Nephron (organoid): ENCODE results near the gene KLHL24.
"Not testable (repeated sequence)": the region's sequence is repeated elsewhere in the genome, so short reads cannot be mapped to it uniquely, and the experiment has no call there.

Experiments used
- H3K27ac Mint-ChIP-seq, 3 experiments: 2 replicates each; pipeline ENCODE4 v1.8.0; 2020; ENCODE audit warnings: mixed read lengths in 3 of 3, mild to moderate bottlenecking in 2 of 3, moderate library complexity in 1 of 3
- H3K27me3 Mint-ChIP-seq: 2 replicates; pipeline ENCODE4 v1.8.0; 2021; ENCODE audit warnings: low read depth, mild to moderate bottlenecking, moderate library complexity, mixed read lengths
- H3K36me3 Mint-ChIP-seq: 2 replicates; pipeline ENCODE4 v1.8.0; 2020; ENCODE audit warnings: low read depth, mixed read lengths
- H3K4me1 Mint-ChIP-seq: 2 replicates; pipeline ENCODE4 v1.8.0; 2020; ENCODE audit warnings: mixed read lengths
- H3K4me3 Mint-ChIP-seq, 3 experiments: 2 replicates each; pipeline ENCODE4 v1.8.0; 2020; ENCODE audit warnings: mild to moderate bottlenecking in 3 of 3, mixed read lengths in 3 of 3, moderate library complexity in 2 of 3
- H3K9me3 Mint-ChIP-seq: 2 replicates; pipeline ENCODE4 v1.8.0; 2020; ENCODE audit warnings: mixed read lengths
- TF ChIP-seq, protein P1 (sequence below), 3 experiments: fragments of 200-600 bp; sonication (generic); IDR thresholded peaks; one replicate each; pipeline ENCODE4 v1.5.0; 2021; ENCODE audit warnings: antibody characterized with exemption in 3 of 3; ENCODE audit not compliant: unreplicated experiment in 3 of 3

KLHL24 gene

DNA sequence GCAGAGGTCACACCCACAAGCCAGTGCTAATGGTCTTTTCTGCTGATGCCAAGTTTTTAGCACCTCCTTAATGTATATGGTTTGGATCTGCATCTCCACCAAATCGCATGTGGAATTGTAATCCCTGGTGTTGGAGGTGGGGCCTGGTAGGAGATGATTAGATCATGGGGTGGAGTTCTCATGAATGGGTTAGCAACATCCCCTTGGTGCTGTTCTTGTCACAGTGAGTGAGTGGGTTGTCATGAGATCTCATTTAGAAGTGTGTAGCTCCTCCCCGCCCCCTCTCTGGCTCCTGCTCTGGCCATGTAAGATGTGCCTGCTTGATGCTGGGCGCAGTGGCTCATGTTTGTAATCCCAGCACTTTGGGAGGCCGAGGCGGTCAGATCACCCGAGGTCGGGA, 42.6 kb upstream of the KLHL24 start:
- H3K4me1 Mint-ChIP-seq: no peaks in the 10 kb centered on the region
- no peak overlapping the region for H3K27ac Mint-ChIP-seq
- H3K36me3 Mint-ChIP-seq: no peaks in the 10 kb centered on the region
- TF ChIP-seq, protein P1, sequence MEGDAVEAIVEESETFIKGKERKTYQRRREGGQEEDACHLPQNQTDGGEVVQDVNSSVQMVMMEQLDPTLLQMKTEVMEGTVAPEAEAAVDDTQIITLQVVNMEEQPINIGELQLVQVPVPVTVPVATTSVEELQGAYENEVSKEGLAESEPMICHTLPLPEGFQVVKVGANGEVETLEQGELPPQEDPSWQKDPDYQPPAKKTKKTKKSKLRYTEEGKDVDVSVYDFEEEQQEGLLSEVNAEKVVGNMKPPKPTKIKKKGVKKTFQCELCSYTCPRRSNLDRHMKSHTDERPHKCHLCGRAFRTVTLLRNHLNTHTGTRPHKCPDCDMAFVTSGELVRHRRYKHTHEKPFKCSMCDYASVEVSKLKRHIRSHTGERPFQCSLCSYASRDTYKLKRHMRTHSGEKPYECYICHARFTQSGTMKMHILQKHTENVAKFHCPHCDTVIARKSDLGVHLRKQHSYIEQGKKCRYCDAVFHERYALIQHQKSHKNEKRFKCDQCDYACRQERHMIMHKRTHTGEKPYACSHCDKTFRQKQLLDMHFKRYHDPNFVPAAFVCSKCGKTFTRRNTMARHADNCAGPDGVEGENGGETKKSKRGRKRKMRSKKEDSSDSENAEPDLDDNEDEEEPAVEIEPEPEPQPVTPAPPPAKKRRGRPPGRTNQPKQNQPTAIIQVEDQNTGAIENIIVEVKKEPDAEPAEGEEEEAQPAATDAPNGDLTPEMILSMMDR (IDR thresholded peaks at IDR 0.05; ENCODE audit: unreplicated experiment in 3 of 3): no peak
- H3K4me3 Mint-ChIP-seq: no peak overlapping the region
- H3K9me3 Mint-ChIP-seq: peaks cover 19% of the 10 kb centered on the region
- no peaks in the 10 kb centered on the region for H3K27me3 Mint-ChIP-seq

DNA sequence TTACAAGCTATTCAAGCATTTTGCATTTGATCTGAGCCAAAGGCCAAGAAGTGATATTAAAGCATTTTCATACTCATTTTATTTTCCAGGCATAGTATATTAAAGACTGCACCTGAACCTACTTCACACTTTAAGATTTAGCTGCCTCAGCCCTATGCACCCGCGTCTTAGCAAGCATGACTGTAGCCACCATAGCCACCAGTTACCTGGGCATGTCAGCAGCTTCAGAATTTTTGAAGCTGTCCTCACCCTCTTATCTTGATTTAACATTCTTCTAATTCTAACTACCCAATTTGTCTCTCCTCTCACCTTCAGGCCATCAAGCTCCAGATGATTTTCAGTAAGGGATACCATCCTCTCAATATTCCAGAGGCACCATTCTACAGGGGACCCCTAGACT, 40.8 kb upstream of the KLHL24 start:
- Mint-ChIP-seq H3K36me3 (no peaks in the 10 kb centered on the region), H3K4me3 (no peak overlapping the region), H3K27ac (no peak overlapping the region), H3K27me3 (no peaks in the 10 kb centered on the region), H3K4me1 (no peaks in the 10 kb centered on the region), H3K9me3 (peaks cover 27% of the 10 kb centered on the region)
- TF ChIP-seq, protein P1 (IDR thresholded peaks at IDR 0.05; ENCODE audit: unreplicated experiment in 3 of 3): no peak

DNA sequence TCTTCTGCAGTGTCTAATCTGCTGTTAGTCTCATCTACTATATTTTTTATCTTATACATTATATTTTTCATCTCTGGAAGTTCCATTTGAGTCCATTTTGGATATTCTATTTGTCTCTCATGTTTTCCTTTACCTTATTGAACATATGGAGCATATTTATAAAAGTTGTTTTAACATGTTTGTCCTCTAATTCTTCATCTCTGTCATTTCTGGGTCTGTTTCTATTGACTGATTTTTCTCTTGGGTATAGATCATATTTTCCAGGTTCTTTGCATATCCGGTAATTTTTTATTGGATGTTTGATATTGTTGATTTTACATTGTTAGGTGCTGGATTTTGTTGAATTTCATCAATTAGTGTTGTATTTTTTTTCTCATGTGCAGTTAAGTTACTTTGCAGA, 37.5 kb upstream of the KLHL24 start:
- TF ChIP-seq, protein P1 (IDR thresholded peaks at IDR 0.05; ENCODE audit: unreplicated experiment in 3 of 3): no peak
- Mint-ChIP-seq H3K9me3 (peaks cover 27% of the 10 kb centered on the region), H3K4me3 (no peak overlapping the region), H3K36me3 (no peaks in the 10 kb centered on the region), H3K27ac (no peak overlapping the region), H3K27me3 (no peaks in the 10 kb centered on the region), H3K4me1 (no peaks in the 10 kb centered on the region)

DNA sequence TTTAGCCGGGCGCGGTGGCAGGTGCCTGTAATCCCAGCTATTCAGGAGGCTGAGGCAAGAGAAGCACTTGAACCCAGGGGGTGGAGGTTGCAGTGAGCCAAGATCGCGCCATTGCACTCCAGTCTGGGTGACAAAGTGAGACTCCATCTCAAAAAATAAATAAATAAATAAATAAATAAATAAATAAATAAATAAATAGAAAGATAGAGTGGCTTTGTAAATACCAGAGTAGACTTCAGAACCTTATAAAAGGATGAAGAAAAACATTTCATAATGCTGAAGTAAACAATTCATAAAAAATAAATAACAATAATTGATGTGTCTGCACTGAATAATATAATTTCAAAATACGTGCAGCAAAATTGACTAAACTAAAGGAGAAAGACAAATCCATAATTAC, 24.1 kb upstream of the KLHL24 start:
- H3K36me3 Mint-ChIP-seq, H3K9me3 Mint-ChIP-seq, H3K4me1 Mint-ChIP-seq, H3K27ac Mint-ChIP-seq, H3K4me3 Mint-ChIP-seq, H3K27me3 Mint-ChIP-seq: not testable (repeated sequence)

DNA sequence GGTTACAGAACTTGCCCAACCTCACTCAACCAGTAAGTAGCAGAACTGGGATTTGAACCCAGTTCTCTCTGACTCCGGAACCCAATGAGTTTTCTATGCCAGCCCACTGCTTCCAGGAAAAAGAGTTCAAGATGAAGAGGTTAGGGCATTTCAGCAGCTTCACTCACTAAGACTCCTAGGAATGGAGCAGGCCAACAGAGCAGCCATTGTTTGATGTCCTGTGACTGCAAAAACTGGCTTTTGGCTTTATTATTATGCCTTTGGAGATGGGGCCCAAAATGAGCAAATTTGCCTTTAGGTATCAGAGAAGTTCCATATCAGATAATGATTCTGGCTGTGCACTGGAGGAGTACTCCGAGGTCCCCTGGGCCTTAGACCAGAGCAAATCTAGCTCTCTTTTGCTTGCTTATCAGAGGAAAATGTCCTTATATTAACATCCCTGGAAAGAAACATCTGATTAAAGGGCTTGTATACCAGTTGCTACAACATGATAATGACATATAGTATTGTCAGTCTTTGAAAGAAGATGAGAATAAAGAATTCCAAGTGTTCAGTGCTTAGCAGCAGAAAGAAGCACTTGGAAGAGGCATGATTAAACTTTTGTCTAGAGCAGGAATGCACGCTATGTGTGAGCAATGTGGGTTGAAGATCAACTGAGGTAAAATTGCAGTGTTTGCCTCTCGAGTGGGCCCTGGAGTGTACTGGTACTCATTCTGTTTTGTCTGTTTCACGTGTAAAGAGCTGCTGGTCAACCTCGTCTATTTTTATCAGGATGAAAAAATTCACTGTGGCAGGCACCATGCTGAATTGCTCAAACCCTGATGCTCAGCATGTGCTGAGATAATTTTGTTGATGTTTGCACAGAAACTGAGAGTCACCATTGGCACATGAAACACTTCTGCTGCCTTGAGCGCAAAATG, 21.8 kb upstream of the KLHL24 start:
- peaks cover 3% of the 10 kb centered on the region for H3K9me3 Mint-ChIP-seq

DNA sequence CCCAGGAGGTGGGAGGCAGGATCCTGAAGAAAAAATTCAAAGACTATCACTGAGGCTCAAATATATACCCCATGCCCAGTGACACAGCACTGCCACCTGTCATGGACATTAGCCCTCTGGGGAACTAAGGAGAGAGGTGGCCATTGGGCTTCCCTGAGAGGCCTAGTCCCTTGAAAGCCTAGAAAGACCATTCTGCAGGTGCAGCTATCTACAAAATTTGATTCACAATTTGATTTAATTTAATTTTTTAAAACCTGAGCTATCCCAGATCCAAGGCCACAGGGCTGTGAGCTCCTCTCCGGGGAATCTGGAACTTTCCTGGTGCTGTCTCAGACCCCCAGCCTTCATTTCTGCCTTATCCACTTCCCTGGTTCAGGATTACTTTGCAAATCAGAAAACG, 16.9 kb upstream of the KLHL24 start:
- Mint-ChIP-seq H3K4me3 (no peak overlapping the region), H3K27ac (no peak overlapping the region), H3K27me3 (peaks cover 4% of the 10 kb centered on the region), H3K36me3 (no peaks in the 10 kb centered on the region), H3K4me1 (no peaks in the 10 kb centered on the region), H3K9me3 (no peaks in the 10 kb centered on the region)
- TF ChIP-seq, protein P1 (IDR thresholded peaks at IDR 0.05; ENCODE audit: unreplicated experiment in 3 of 3): no peak

More for the DNA sequence above, 21.8 kb upstream of the KLHL24 start:
- Mint-ChIP-seq H3K4me3 (no peak overlapping the region), H3K36me3 (no peaks in the 10 kb centered on the region), H3K27ac (no peak overlapping the region), H3K27me3 (no peaks in the 10 kb centered on the region), H3K4me1 (no peaks in the 10 kb centered on the region)
- TF ChIP-seq, protein P1 (IDR thresholded peaks at IDR 0.05; ENCODE audit: unreplicated experiment in 3 of 3): no peak
